HPDE6-E6E7 (cell line): ENCODE results near the gene PCBP3.
"Not testable (repeated sequence)": the region's sequence is repeated elsewhere in the genome, so short reads cannot be mapped to it uniquely, and the experiment has no call there.

Experiments used
- DNase-seq: peaks from one replicate; pipeline ENCODE4 v3.0.0; 2011; ENCODE audit warnings: missing footprints; ENCODE audit errors: extremely low spot score

Gene PCBP3

DNA sequence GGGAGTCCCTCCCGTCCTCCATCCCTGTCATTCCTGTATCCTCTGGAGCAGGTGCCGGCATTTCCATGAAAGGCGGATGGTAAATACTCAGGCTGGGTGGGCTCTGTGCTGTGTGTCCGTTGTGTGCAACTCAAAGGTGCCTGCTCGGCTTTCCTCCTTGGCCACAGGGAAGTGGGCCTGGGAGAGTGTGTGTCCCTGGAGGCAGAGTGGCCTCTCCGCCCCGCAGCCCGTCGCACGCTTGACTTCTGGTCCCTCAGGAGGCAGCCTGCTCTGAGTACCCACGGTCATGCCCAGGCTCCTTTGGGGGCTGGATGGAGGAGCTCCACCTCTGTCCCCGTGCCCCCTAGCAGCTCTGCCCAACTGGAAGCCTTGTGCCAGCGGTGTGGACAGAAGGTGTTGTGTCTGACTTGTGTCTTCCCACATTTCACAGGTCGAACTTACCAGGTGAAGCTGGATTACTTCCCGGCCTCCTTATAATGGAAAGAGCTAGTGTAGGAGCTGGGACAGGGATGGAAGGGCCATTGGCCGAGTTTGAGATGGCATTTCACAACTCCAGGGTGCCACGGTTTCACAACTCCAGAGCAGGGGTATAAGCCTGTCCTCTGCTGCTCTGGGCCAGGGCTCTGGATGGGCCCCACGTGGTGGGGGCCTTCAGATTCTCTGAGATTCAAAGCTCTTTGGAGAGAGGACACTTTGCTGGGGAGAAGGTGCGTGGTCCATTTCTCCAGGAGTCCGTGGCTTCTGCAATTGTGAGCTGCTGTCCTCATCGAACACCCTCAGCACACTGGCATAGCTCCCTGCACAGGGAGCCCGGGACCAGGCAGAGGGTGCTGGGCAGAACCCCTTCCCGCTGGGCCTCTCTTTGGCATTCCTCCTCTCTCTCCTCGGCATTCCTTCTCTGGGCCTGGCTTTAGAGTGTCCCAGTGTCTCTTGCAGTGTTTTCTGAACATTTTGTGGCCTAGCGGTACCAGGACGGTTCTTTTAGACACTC is 185.3 kb downstream of the PCBP3 start:
- DNase-seq = no peak

DNA sequence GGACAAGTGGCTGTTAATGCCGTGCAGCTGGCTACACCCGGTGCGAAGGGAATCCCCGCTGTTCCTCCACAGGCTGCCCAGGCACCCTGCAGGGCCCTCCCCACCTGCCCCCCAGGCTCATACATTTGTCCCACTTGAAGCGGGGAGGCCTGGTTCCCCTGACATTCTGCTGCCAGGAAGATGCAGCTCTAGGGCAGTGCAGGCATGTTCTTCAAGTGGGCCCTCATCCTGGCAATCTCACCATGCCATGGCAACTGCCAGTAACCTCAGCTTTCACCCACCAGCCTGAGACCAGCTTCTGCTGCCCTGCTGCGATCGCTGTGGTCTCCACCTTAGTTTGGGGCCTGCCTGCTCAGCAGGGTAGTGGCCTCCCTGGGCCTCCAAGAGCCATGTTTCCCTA is 186.1 kb downstream of the PCBP3 start:
- no peak for DNase-seq

DNA sequence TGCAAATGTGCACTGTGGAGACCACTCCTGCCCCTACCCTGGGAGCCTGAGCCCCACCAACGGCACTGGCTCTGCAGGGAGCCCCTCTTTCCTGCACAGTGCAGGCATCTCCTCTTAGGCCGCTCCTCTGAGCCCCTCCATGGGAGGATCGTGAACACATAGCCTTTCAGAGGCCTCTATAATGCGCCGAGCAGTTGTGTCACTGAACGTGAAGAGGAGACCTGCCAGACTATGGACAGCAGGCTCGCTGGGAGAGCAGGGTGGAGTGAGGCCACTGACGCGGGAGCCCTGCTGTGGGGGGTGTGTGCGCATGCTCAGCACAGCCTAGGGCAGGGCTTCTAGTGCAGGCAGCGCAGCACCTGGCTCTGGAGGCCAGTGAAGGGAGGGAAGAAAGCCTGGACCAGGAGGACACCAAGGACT is 186.7 kb downstream of the PCBP3 start:
- no peak for DNase-seq

DNA sequence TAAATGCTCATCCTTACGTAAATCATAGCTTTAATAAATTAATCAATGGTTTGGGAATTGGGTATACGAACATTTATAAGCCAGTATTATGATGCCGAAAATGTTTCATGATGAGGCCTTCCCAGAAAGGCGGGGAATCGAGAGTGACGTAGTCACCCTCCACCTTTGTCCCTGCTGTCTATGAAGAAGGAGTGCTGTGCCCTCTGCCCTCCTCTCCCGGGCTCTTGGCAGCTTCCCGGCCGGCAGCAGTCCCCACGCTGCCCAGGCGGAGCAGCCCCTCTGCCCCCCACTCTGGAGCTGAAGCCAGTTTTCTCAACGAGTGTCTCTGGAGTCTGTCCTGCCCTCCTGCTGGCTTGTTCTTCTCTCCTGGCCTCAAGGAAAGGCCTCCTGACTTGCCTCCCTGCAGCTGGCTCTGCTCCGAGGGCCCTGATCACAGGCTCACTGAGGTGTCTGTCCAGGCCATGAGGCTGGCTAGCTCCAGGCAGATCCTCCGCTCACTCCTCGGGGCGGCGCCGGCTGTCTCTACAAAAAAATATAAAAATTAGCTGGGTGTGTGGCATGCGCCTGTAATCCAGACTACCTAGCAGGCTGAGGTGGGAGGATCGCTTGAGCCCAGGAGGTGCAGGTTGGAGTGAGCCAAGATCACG is 187.3 kb downstream of the PCBP3 start:
- no peak for DNase-seq

DNA sequence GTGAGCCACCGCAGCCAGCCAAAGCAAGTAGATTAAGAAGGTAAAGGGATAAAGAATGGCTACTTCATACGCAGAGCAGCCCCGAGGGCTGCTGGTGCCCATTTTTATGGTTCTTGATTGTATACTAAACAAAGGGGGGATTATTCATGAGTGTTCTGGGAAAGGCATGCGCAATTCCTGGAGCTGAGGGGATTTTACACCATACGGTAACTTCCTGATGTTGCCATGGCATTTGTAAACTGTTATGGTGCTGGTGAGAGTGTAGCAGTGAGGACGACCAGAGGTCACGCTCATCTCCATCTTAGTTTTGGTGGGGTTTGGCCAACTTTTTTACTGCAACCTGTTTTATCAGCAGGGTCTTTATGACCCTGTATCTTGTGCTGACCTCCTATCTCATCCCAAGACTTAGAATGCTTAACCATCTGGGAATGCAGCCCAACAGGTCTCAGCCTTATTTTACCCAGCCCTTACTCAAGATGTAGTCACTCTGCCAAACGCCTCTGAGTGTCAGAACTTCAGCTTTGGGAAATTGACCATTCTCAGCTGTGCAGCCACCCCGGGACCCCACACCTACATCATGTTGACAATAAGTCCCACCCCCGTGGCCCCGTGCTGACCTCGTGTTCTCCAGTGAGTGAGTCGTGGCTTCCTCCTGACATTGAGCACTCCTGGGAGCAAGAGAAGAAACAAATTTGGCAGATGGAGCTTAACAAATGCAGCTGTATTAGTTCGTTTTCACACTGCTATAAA is 188.6 kb downstream of the PCBP3 start:
- no peak for DNase-seq

DNA sequence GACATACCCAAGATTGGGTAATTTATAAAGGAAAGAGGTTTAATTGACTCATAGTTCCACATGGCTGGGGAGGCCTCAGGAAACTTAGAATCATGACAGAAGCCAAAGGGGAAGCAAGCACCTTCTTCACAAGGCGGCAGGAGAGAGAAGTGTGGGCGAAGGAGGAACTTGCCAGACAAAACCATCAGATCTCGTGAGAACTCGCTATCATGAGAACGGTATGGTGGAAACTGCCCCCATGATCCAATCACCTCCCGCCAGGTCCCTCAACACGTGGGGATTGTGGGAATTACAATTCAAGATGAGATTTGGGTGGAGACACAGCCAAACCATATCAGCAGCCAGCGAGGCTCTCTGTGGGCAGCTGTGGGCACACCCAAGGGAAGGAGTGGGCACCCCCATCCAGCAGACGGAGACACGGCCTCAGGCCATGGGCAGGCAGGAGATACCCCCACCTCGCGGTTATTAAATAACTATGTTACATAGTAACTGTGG is 189.3 kb downstream of the PCBP3 start:
- not testable (repeated sequence) for DNase-seq

DNA sequence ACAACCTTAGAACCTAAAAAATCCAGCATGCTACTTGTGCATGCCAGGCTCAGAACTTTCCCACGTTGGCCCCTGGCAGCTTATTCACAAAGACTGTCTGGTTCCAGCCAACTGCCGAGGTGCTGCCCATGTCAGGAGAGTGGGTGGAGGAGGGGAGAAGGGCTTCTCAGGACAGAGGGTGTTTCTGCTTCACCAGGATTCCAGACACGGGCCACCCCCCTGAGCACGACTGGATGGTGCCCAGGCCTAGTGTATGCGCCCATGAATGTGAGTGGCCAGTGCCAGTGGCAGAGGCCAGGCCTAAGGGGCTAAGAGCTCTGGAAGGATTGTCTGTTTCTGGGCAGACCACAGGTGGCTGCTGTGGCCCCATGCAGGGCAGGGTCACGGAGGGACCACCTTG is 189.9 kb downstream of the PCBP3 start:
- DNase-seq = no peak

DNA sequence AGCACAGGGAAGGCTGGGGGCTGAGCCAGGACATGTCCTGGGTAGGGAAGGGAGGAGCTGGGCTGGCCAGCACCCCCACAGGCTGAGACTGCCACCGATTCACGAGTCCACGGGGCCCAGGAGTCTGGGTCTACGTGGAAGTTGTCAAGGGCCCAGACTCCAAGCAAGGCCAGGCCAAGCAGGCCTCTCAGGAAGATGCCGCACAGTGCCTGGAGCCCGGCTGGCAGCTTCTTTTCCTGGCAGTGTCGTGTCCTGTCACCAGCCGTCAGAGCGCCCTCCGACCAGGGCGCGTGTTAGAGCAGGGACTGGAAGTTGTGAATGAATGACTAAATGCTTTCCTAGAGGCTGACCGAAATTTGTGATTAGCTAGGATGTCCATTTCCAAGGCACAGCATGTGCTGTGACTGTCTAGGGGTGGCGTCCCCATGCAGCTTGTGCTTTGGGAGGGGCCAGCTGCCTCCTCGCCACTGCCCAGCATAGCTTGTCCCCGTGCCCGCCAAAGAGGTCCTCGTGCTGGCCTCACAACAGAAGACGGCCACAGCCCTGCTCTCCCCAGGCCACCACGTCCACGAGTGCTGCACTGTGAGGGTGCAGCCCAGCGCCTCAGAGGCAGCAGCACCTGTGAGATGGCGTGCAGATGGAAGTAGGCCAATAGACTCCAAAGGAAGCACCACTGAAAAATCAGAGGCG is 190.6 kb downstream of the PCBP3 start:
- no peak for DNase-seq

DNA sequence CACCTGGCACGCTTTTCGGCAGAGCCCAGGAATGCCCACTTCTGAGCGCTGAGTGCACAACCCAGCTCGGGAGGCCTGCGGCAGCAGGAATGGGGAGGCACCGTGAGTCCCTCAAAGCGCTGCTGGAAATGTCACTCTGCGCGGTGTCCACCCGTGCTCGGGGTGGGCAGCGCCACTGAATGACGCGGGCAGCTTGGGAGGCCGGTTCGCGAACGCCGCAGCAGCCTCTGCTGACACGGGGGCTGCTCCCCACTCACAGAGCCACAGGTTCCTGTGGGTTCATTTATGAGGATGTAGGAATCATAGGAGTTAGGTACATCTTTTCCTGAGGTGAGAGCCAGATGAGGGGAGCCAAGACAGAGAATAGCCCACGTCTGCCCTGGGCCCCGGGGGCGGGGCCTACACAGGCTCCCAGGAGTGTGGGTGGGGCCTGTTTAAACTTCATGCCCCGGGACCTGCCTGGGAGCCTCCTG is 191.3 kb downstream of the PCBP3 start:
- no peak for DNase-seq

DNA sequence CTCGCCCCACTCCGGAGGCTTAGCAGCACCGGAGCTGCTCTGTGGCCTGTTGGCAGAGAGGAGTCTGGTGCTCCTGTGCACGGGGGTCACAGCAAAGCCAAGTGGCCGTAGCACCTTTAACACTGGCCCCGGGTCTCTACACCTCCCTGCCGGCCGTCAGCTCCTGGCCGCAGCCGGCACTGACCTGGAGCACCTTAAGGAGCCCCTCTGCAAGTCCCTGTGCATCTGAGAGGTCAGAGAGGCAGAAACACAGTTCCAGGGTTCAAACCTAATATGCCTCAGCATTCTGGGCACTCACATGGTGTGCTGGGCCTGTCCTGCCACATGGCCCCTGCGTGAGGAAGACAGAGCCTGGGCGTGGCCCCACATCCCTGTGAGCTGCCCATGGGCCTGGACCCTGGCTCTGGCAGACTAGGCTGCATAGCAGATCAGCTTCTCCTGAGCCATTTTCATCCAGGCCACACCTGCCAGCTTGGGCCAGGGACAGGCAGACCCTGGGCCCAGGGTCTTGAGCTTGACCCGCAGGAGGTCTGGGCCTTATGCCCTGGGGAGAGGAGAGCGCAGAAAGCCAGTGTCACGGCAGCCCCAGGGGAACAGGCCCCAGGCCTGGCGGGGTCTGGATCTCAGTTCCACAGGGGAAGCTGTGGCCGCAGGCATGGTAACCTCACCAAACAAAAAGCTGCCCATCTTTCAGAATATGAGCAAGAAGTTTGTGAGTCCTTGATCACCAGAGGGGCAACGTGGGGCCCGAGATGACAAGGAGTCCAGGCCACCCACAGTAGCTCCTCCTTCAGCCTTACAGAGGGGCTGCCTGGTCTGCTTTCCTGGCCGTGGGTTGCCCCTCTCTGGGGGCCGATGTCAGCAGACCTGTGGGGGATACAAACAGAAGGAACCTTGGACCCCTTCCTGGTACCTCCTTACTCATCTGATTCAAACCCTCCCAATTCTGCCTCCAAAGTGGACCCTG is 192.1 kb downstream of the PCBP3 start:
- no peak for DNase-seq

DNA sequence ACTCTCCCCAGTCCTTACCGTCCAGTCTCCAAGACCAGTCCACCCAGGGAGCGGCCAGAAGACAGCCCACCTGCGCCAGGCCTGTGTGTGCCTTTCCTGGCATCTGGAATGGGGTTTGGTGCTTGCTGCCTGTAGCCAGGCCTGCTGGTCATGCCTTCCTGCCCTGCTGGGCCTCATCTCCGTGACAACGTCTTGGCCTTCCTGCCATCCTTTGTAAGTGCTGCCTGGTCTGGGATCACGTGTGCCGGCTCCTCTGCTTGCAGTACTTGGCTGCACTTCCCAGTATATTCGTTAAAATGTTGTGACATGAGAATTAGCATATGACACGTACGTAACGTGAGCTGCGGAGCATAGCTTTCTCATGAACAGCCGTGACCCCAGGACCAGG is 192.7 kb downstream of the PCBP3 start:
- no peak for DNase-seq

DNA sequence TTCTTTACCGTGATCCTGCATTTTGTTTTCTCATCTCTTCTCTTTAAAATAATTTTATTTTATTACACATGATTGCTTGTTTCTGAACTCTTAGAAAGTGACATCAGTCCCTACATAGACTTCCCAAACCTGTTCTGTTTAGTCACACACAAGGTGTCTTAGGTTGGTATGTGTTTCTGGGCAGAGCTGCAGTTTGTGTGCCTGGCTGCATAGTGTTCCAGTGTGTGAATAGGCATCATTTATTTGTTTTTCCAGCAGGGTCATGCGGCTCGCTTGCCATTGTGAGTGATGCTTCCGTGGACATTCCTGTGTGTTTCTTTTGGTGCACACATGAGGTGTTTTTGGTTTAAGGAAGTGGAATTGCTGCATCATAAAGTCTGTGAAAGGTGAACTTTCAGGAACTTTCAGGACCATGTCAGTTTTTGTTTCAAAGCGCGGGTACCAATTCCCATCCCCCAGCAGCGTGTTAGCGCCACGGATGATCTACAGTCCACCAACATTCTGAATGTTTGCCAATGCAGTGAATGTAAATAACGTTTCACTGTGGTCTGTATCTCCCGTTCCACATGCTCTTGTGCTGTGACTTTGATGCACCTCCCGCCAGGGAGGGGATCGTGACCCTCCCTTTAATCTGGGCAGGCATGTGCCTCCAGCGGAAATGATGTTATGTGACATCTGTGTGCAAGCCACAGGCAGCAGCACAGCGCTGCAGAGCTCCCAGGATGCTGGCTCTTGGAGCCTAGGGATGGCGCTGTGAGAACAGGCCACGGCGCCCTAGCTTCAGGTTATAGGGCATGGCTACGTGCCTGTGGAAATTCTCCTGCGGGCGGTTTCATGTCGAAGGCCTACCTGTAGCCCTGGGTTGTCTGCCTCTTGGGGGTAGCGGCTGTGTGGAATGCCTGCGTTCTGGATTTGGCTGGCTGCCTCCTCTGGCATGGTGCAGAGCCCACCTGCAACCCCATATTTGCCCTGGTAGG is 193.5 kb downstream of the PCBP3 start:
- no peak for DNase-seq

DNA sequence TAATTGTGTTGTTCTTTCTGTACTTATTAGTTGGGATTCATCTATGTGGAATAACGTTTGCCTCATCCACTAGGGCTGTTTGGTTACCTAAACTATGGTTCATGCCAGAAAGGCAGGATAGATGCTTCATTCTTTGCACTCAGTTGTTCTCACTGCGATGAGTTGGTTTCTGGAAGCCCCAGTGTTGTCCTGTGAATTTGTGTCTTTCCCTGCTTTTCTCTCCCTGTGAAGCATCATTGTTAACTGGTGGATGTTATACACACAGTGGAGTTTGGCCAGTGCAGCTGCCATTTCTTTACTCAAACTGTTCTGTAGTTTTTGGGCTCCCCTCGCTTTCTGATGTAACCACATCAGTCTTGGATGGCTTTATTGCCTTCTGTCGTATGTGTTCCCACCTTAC is 194.4 kb downstream of the PCBP3 start:
- DNase-seq = no peak

DNA sequence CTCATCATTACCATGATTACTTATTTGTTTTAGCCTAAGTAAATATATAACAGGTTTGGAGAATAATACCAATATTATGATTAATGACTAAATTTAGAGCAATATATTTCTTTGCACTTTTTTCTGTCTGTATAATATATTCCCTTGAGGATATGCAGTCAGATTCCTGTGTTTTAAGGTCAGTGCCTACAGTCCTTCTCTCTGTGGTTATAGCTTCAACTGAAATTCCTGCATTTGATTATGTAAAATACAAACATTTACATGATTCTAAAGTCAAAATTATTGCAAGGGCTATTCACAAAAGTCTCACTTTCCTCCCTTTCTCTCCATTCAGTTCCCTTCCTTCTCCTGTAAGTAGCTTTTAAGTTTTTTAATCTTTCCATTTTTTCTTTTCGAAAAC is 195.1 kb downstream of the PCBP3 start:
- DNase-seq = no peak

DNA sequence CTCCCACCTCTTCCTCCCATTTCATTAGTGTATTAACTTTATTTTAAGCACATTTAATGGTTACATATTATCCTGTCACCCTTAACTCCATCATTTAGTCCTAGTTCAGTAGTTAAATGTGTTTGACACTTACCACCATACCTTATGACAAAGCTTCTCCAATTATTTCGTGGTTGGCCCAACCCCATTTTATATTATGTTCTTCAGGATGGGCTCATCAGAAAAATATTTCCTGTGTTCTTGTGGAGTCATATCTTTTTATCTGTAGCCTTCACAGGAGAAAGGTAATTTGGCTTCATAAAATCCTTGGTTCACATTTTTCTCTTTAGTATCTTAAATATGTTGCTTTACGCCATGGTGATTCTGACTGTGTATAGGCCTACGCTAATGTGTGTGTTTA is 195.7 kb downstream of the PCBP3 start:
- DNase-seq = no peak

DNA sequence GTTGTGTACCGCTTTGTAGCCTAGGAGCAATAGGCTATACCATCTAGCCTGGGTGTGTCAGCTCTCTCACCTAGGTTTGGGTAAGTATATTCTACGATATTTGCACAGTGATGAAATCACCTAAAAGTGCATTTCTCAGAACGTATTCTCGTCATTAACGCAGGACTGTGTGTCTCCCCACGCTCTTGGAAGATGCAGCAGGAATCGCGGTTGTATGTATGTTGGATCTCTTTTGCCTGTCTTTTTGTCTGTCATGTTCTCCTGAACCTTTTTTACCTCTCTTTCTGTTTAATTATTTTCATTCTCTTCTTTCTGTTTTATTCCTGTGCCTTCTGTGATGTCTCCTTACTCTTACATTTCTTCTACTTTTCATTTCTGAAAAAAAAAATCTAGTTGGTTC is 197.5 kb downstream of the PCBP3 start:
- no peak for DNase-seq

DNA sequence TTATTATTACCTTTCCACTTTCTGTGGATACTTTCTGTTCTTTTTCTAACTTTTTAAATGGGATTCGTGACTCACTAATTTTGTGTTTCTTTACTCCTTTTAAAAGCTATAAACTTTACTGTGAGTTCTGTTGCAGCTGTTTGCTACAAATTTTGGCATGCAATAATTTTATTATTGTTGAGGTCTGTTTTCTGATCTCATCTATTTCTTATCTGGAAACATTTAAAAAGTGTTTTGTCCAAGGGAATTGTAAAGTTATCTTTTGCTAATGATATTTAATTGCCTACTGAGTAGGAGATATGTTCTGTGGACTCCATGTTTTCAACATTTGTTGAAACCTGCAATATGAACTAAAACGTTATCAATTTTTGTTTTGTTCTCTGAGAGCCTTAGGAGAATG is 199.9 kb downstream of the PCBP3 start:
- DNase-seq = no peak

DNA sequence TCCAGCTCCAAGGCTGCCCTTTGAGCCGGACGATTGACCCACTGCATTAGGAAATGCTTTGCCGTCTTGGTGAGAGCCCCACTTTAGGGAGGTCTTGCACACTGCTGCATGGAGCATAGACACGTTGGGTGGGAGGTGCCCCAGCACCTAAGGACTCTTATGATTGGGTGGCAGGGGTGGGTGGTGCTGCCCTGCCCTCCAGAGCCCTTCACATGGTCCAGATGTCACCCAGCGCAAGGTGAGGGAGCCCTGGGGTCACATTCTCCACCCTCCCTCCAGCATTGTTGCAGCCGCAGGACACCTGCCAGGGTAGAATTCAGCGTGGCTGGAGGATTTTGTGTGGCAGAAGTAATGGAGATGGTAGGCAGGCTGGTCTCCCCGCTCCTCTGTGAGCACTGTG is 200.7 kb downstream of the PCBP3 start:
- DNase-seq = no peak
